ENCODE data around the gene KLRF1.

DNA sequence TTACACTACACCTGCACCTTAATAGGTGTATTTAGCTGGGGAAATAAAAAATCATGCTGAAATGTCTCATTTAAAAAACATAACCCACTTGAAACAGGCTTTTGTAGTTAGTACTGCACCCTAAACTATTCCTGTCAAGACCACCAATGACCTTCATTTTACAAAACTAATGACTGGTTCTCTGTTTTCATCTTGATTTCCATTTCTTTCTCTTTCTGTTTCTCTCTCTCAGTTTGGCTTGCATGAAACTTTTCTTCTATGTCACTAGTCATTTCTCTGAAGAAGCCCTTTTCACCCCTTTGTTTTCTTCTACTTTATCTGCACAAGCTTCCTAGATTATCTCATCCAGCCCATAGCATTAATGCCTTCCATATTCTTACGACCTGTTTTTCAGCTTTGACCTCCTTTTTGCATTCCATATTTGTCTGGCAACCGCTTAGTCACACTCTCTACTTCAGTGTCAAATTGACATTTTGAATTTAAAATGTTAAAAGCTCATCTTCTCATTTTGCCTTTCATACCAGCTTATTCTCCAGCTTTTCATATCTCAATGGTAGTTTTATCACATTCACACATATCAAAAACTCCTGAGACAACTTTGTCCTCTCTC is 32.7 kb upstream of the KLRF1 start:
- TF ChIP-seq, protein P1, sequence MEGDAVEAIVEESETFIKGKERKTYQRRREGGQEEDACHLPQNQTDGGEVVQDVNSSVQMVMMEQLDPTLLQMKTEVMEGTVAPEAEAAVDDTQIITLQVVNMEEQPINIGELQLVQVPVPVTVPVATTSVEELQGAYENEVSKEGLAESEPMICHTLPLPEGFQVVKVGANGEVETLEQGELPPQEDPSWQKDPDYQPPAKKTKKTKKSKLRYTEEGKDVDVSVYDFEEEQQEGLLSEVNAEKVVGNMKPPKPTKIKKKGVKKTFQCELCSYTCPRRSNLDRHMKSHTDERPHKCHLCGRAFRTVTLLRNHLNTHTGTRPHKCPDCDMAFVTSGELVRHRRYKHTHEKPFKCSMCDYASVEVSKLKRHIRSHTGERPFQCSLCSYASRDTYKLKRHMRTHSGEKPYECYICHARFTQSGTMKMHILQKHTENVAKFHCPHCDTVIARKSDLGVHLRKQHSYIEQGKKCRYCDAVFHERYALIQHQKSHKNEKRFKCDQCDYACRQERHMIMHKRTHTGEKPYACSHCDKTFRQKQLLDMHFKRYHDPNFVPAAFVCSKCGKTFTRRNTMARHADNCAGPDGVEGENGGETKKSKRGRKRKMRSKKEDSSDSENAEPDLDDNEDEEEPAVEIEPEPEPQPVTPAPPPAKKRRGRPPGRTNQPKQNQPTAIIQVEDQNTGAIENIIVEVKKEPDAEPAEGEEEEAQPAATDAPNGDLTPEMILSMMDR (IDR thresholded peaks at IDR 0.05) = no peak
- TF ChIP-seq POLR2A (IDR thresholded peaks at IDR 0.05) = no peak
